IMR-90 (cell line): ENCODE results near the gene SEC14L6. TPM values are rescaled to one million over a fixed set of nuclear protein-coding genes. Genes with fewer than 3 reads are reported as not detected.

Experiments
- ATAC-seq: fragments of 200-7000 bp; cut with Tn5 transposase; 2 replicates; pipeline ENCODE4 v1.9.1; 2020; ENCODE audit warnings: low read depth, mild to moderate bottlenecking, moderate library complexity
- BruUV-seq: library from RNA; stranded (reverse); fragments of 400-500 nt; replicated peaks from 2 replicates; lab custom pipeline; 2021; lab: Mats Ljungman, UMichigan
- CTCF ChIA-PET: fragments of 300-600 bp; formaldehyde crosslinking; extraction: SDS; loops from one replicate; lab custom pipeline; 2021; ENCODE audit warnings: antibody characterized with exemption; lab: Yijun Ruan, JAX
- POLR2A ChIA-PET: fragments of 300-600 bp; sonication (Branson Sonifier 250); formaldehyde crosslinking; loops from one replicate; lab custom pipeline; 2022; ENCODE audit warnings: antibody characterized with exemption; ENCODE audit not compliant: unreplicated experiment; lab: Charles Lee
- DNase-seq: peaks from one replicate; pipeline ENCODE4 v3.0.0; 2013
- H2AFZ ChIP-seq: replicated peaks from 2 replicates; pipeline ENCODE3; 2013; ENCODE audit warnings: low read length, mild to moderate bottlenecking; ENCODE audit not compliant: poor library complexity
- H2AK5ac ChIP-seq: 2 replicates; pipeline ENCODE4 v1.6.1; 2013; ENCODE audit warnings: low read depth, low read length, inconsistent platforms
- H2AK9ac ChIP-seq: replicated peaks from 2 replicates; pipeline ENCODE3; 2013; ENCODE audit warnings: mild to moderate bottlenecking, low read depth, low read length, moderate library complexity; ENCODE audit not compliant: poor library complexity
- H2BK120ac ChIP-seq: 2 replicates; pipeline ENCODE4 v1.6.1; 2013; ENCODE audit warnings: low read depth, low read length, inconsistent platforms
- H2BK15ac ChIP-seq: 3 replicates; pipeline ENCODE4 v1.6.1; 2013; ENCODE audit warnings: low read depth, low read length, inconsistent platforms
- H2BK20ac ChIP-seq: 2 replicates; pipeline ENCODE4 v1.6.1; 2013; ENCODE audit warnings: low read depth, mild to moderate bottlenecking, inconsistent platforms, low read length, moderate library complexity
- H2BK5ac ChIP-seq: 2 replicates; pipeline ENCODE4 v1.6.1; 2013; ENCODE audit warnings: mild to moderate bottlenecking, low read depth, low read length, inconsistent platforms; ENCODE audit not compliant: poor library complexity, severe bottlenecking
- H3K14ac ChIP-seq: replicated peaks from 2 replicates; pipeline ENCODE4 v1.6.1; 2013; ENCODE audit warnings: low read depth, low read length, inconsistent platforms
- H3K18ac ChIP-seq: 2 replicates; pipeline ENCODE4 v1.6.1; 2013; ENCODE audit warnings: low read depth, low read length, control low read depth
- H3K23ac ChIP-seq: 2 replicates; pipeline ENCODE4 v1.6.1; 2013; ENCODE audit warnings: low read depth, low read length, inconsistent platforms
- H3K27ac ChIP-seq: 2 replicates; pipeline ENCODE4 v1.5.1; 2013; ENCODE audit warnings: mild to moderate bottlenecking, control low read depth, low read length; ENCODE audit not compliant: insufficient read depth
- H3K27me3 ChIP-seq: 2 replicates; pipeline ENCODE4 v1.6.1; 2013; ENCODE audit warnings: low read length; ENCODE audit not compliant: control insufficient read depth, insufficient read depth
- H3K36me3 ChIP-seq: 2 replicates; pipeline ENCODE4 v1.6.1; 2013; ENCODE audit warnings: low read length, mixed read lengths; ENCODE audit not compliant: control insufficient read depth, insufficient read depth
- H3K4ac ChIP-seq: 2 replicates; pipeline ENCODE4 v1.6.1; 2013; ENCODE audit warnings: low read depth, low read length, inconsistent platforms
- H3K4me1 ChIP-seq: 2 replicates; pipeline ENCODE4 v1.6.1; 2013; ENCODE audit warnings: low read length, mixed read lengths; ENCODE audit not compliant: control insufficient read depth, insufficient read depth
- H3K4me2 ChIP-seq: 2 replicates; pipeline ENCODE4 v1.6.1; 2013; ENCODE audit warnings: low read depth, mild to moderate bottlenecking, control low read depth, low read length, moderate library complexity
- H3K4me3 ChIP-seq: 2 replicates; pipeline ENCODE4 v1.5.1; 2013; ENCODE audit warnings: low read depth, mild to moderate bottlenecking, control low read depth, low read length, moderate library complexity; ENCODE audit not compliant: insufficient read depth
- H3K56ac ChIP-seq: 2 replicates; pipeline ENCODE4 v1.6.1; 2013; ENCODE audit warnings: low read length, inconsistent platforms; ENCODE audit not compliant: insufficient read depth; ENCODE audit errors: extremely low read depth
- H3K79me1 ChIP-seq, 2 experiments: 2 replicates each; pipeline ENCODE4 v1.6.1; 2013; ENCODE audit warnings: low read length in 2 of 2, inconsistent platforms in 1 of 2, low read depth in 1 of 2
- H3K9ac ChIP-seq: 2 replicates; pipeline ENCODE4 v1.6.1; 2013; ENCODE audit warnings: low read depth, low read length, control low read depth
- H3K9me1 ChIP-seq: 2 replicates; pipeline ENCODE4 v1.6.1; 2013; ENCODE audit warnings: low read length, inconsistent platforms; ENCODE audit not compliant: insufficient read depth
- H3K9me3 ChIP-seq: 2 replicates; pipeline ENCODE4 v1.6.1; 2013; ENCODE audit warnings: low read length; ENCODE audit not compliant: control insufficient read depth, insufficient read depth
- H4K20me1 ChIP-seq: 2 replicates; pipeline ENCODE4 v1.6.1; 2013; ENCODE audit warnings: low read length, inconsistent platforms; ENCODE audit not compliant: insufficient read depth
- H4K5ac ChIP-seq: 2 replicates; pipeline ENCODE4 v1.6.1; 2013; ENCODE audit warnings: mild to moderate bottlenecking, low read depth, low read length, control low read depth
- H4K8ac ChIP-seq, 2 experiments: 2 replicates each; pipeline ENCODE4 v1.6.1; 2013; ENCODE audit warnings: low read depth in 2 of 2, low read length in 2 of 2, control low read depth in 1 of 2, inconsistent platforms in 1 of 2
- H4K91ac ChIP-seq: 2 replicates; pipeline ENCODE4 v1.6.1; 2013; ENCODE audit warnings: low read depth, low read length, inconsistent platforms; ENCODE audit not compliant: insufficient read depth
- BHLHE40 ChIP-seq: fragments of 150-350 bp; IDR thresholded peaks from 2 replicates; pipeline ENCODE4 v1.6.1; 2016; ENCODE audit warnings: mild to moderate bottlenecking, low read depth, low read length
- FOS ChIP-seq: fragments of 150-350 bp; IDR thresholded peaks from 2 replicates; pipeline ENCODE4 v1.6.1; 2016; ENCODE audit warnings: low read depth, low read length
- MAFK ChIP-seq: IDR thresholded peaks from 2 replicates; pipeline ENCODE4 v1.6.1; 2012; ENCODE audit warnings: low read depth, low read length, improper control_type of control experiment
- MXI1 ChIP-seq: IDR thresholded peaks from 2 replicates; pipeline ENCODE4 v1.6.1; 2012; ENCODE audit warnings: low read depth, mild to moderate bottlenecking, low read length, moderate library complexity, borderline replicate concordance
- POLR2A ChIP-seq: IDR thresholded peaks from 2 replicates; pipeline ENCODE4 v1.6.1; 2012; ENCODE audit warnings: mild to moderate bottlenecking, low read depth, low read length
- RAD21 ChIP-seq: IDR thresholded peaks from 2 replicates; pipeline ENCODE4 v1.6.1; 2012; ENCODE audit warnings: low read length, improper control_type of control experiment
- RCOR1 ChIP-seq: IDR thresholded peaks from 2 replicates; pipeline ENCODE4 v1.6.1; 2012; ENCODE audit warnings: mild to moderate bottlenecking, low read length, improper control_type of control experiment; ENCODE audit not compliant: insufficient replicate concordance
- USF2 ChIP-seq: fragments of 150-350 bp; IDR thresholded peaks from 2 replicates; pipeline ENCODE4 v1.6.1; 2017; ENCODE audit warnings: mild to moderate bottlenecking, antibody characterized with exemption, low read length, low read depth
- WGBS, 2 experiments: methylation state at CpG; one replicate each; pipeline versions ENCODE4 v1.1.5 to v1.1.7; 2013; ENCODE audit warnings: missing lambda C conversion rate in 2 of 2; ENCODE audit not compliant: insufficient read length in 1 of 2; ENCODE audit errors: extremely low coverage in 2 of 2; 5-methylcytosine and 5-hydroxymethylcytosine counted together
- dilution Hi-C: fragments of 300-500 bp; cut with HindIII; formaldehyde crosslinking; loops from one replicate; pipeline ENCODE4 v1.14.3; 2018; ENCODE audit warnings: low sequenced_read_pairs; ENCODE audit not compliant: unreplicated experiment
- in situ Hi-C: fragments of 300-500 bp; cut with MboI; formaldehyde crosslinking; loops from 3 replicates; pipeline ENCODE4 v1.14.3; 2019; ENCODE audit warnings: low sequenced_read_pairs, inconsistent platforms, mixed read lengths
- intact Hi-C: fragments of 100-400 bp; cut with micrococcal nuclease; formaldehyde crosslinking; loops from 2 replicates; pipeline ENCODE4 v1.10.0; 2022
- polyA plus RNA-seq, 3 experiments: library from polyadenylated mRNA; depleted of rRNA; stranded (reverse); fragments of >200 nt; gene quantifications; 2 replicates each; pipeline ENCODE4 v1.2.3, GENCODE V29; 2012; ENCODE audit warnings: low replicate concordance in 1 of 3
- total RNA-seq: library from RNA; depleted of rRNA; stranded (reverse); fragments of >200 nt; gene quantifications from 2 replicates; pipeline ENCODE4 v1.2.3, GENCODE V29; 2012

SEC14L6 gene
- total and polyA plus RNA-seq, 2 of the 4 experiments (the other 2 are of a cell fraction): 0.09 TPM; not detected in 1

GRCh38 chr22:30514252-30514651, 32.3 kb downstream of the SEC14L6 start:
- no peaks in the 10 kb centered on the region for H3K79me1 ChIP-seq
- H2BK120ac ChIP-seq: no peak overlapping the region
- H3K36me3 ChIP-seq: no peaks in the 10 kb centered on the region
- ChIA-PET POLR2A (no interaction called here), CTCF (no interaction called here)
- H4K20me1 ChIP-seq: no peaks in the 10 kb centered on the region
- no peak overlapping the region for H3K23ac ChIP-seq
- H3K4me2 ChIP-seq: no peak overlapping the region
- H2AFZ ChIP-seq: no peak overlapping the region
- H3K27ac ChIP-seq: no peak overlapping the region
- in situ Hi-C loops (no loop called here), intact Hi-C loops (no loop called here), dilution Hi-C loops (no loop called here)
- H2BK15ac ChIP-seq: no peak overlapping the region
- H4K91ac ChIP-seq: no peak overlapping the region
- no CpG with 5 or more reads among the region's 4 CpGs for WGBS, 2 experiments
- H3K9me1 ChIP-seq: no peaks in the 10 kb centered on the region
- no TSS peak for BruUV-seq
- no peak overlapping the region for H2BK20ac ChIP-seq
- no peak overlapping the region for H2AK5ac ChIP-seq
- H4K5ac ChIP-seq: no peak overlapping the region
- H3K14ac ChIP-seq: no peak overlapping the region
- ATAC-seq (no peak), DNase-seq (no peak)
- TF ChIP-seq USF2 (no peak), POLR2A (no peak), MXI1 (no peak), BHLHE40 (no peak), MAFK (no peak), RCOR1 (no peak), RAD21 (no peak), FOS (no peak)
- H3K56ac ChIP-seq: no peak overlapping the region
- H4K8ac ChIP-seq: no peak overlapping the region
- no peak overlapping the region for H2BK5ac ChIP-seq
- no peak overlapping the region for H3K4ac ChIP-seq
- no peak overlapping the region for H3K18ac ChIP-seq
- H3K9me3 ChIP-seq: peaks cover 3% of the 10 kb centered on the region; the same call in 1 of the 2 replicates
- H3K9ac ChIP-seq: no peak overlapping the region
- no peaks in the 10 kb centered on the region for H3K4me1 ChIP-seq
- no peak overlapping the region for H3K4me3 ChIP-seq
- no peak overlapping the region for H2AK9ac ChIP-seq
- H3K27me3 ChIP-seq: peaks cover 25% of the 10 kb centered on the region
